Right ventricle myocardium inferior (tissue), 1 donor: ENCODE results near the gene PNPLA8. TPM values are rescaled to one million over a fixed set of nuclear protein-coding genes. Genes with fewer than 3 reads are reported as not detected.
"Not testable (repeated sequence)": the region's sequence is repeated elsewhere in the genome, so short reads cannot be mapped to it uniquely, and the experiment has no call there.

Experiments
- ATAC-seq: fragments of 200-7000 bp; cut with Tn5 transposase; one replicate; pipeline ENCODE4 v1.9.1; 2020; ENCODE audit warnings: mild to moderate bottlenecking, moderate library complexity
- DNase-seq: peaks from one replicate; pipeline ENCODE4 v3.0.0; 2021; ENCODE audit errors: missing footprints
- intact Hi-C: fragments of 100-400 bp; cut with DNase I; formaldehyde crosslinking; loops from one replicate; pipeline ENCODE4 v1.11.0; 2022
- long read RNA-seq: library from polyadenylated mRNA; unstranded; transcript quantifications from one replicate; pipeline ENCODE4 v2.0.0, GENCODE V29; 2021
- total RNA-seq: library from RNA; stranded (reverse); fragmentation: NEBNext Ultra II Directional; extraction: Animal tissue kit (Norgen Biotek cat#: 25700); gene quantifications from one replicate; pipeline ENCODE4 v1.2.1, GENCODE V29; 2021
- donor health status: DM: no; HTN: yes; CAD: no; lungs with severe emphysema.

The PNPLA8 gene
- 31.1 TPM for total RNA-seq
- long read RNA-seq, transcript PNPLA8-206 (10 exons, 3,462 nt): major isoform, 22 of 39 reads
- long read RNA-seq, transcript PNPLA8-201 (11 exons, 3,490 nt): minor isoform, 10 of 39 reads
- long read RNA-seq, partial matches to known transcripts: 3 of 39 reads
- long read RNA-seq, other reads (novel, unspliced or antisense): 3 of 39 reads

GRCh38 chr7:108525985-108526767 lies at the start of gene PNPLA8:
Gene PNPLA8 (minus strand): TSS chr7:108526135. CDS start chr7:108515491, 10,644 bp downstream.
- ATAC-seq (peak; percentile 97), DNase-seq (peak; percentile 100)
- intact Hi-C loops: loop anchor here (1.0 kb wide), 1 partner anchor 43 kb away; the partner anchor contains the start of genes DNAJB9 and THAP5

GRCh38 chr7:108575156-108575555 lies 49.2 kb upstream of the PNPLA8 start:
- ATAC-seq: no peak
- intact Hi-C loops: no loop called here
- DNase-seq: no peak

- intact Hi-C loops: no loop called here
- DNase-seq (no peak), ATAC-seq (no peak)
Measured at GRCh38 chr7:108572480-108572879, 46.5 kb upstream of the PNPLA8 start.

- peak; percentile 17 for ATAC-seq
- intact Hi-C loops: no loop called here
- DNase-seq: no peak
Measured at GRCh38 chr7:108570146-108570755, 44.3 kb upstream of the PNPLA8 start.

GRCh38 chr7:108569381-108570145 lies 43.6 kb upstream of the PNPLA8 start, which contains the start of the genes DNAJB9 and THAP5:
Gene DNAJB9 (plus strand): TSS chr7:108569874. CDS start chr7:108571727, 1,853 bp downstream.
Gene THAP5 (minus strand): TSS chr7:108569706. CDS start chr7:108569569, 137 bp downstream.
- intact Hi-C loops: loop anchor here (1.0 kb wide), 1 partner anchor 43 kb away; the partner anchor contains the start of gene PNPLA8
- peak; percentile 100 for DNase-seq
- ATAC-seq: peak; percentile 99

- intact Hi-C loops: loop anchor here (1.0 kb wide), 1 partner anchor 43 kb away; the partner anchor contains the start of gene PNPLA8
- DNase-seq (no peak), ATAC-seq (no peak)
Measured at GRCh38 chr7:108568801-108569380, 43.0 kb upstream of the PNPLA8 start.

GRCh38 chr7:108565987-108566386 lies 40.1 kb upstream of the PNPLA8 start:
- intact Hi-C loops: no loop called here
- no peak for ATAC-seq
- no peak for DNase-seq

- no peak for ATAC-seq
- DNase-seq: no peak
- intact Hi-C loops: no loop called here
Measured at GRCh38 chr7:108561047-108561619, 35.2 kb upstream of the PNPLA8 start.

GRCh38 chr7:108559253-108559652 lies 33.3 kb upstream of the PNPLA8 start:
- intact Hi-C loops: no loop called here

GRCh38 chr7:108557617-108558016 lies 31.7 kb upstream of the PNPLA8 start:
- intact Hi-C loops: no loop called here
- no peak for ATAC-seq

More at GRCh38 chr7:108559253-108559652, 33.3 kb upstream of the PNPLA8 start:
- no peak for ATAC-seq
- no peak for DNase-seq

GRCh38 chr7:108557191-108557590 lies 31.3 kb upstream of the PNPLA8 start:
- ATAC-seq (no peak), DNase-seq (no peak)
- intact Hi-C loops: no loop called here

More at GRCh38 chr7:108557617-108558016, 31.7 kb upstream of the PNPLA8 start:
- no peak for DNase-seq

- ATAC-seq, intact Hi-C loops, DNase-seq: not testable (repeated sequence)
Measured at GRCh38 chr7:108556665-108557064, 30.7 kb upstream of the PNPLA8 start.

- DNase-seq, ATAC-seq, intact Hi-C loops: not testable (repeated sequence)
Measured at GRCh38 chr7:108548141-108548896, 22.4 kb upstream of the PNPLA8 start.

GRCh38 chr7:108541478-108541877 lies 15.5 kb upstream of the PNPLA8 start:
- intact Hi-C loops: no loop called here
- DNase-seq: no peak
- no peak for ATAC-seq

- ATAC-seq, intact Hi-C loops, DNase-seq: not testable (repeated sequence)
Measured at GRCh38 chr7:108538685-108539084, 12.8 kb upstream of the PNPLA8 start.

GRCh38 chr7:108538236-108538635 lies 12.3 kb upstream of the PNPLA8 start:
- DNase-seq, ATAC-seq, intact Hi-C loops: not testable (repeated sequence)

- intact Hi-C loops: no loop called here
- no peak for DNase-seq
- no peak for ATAC-seq
Measured at GRCh38 chr7:108537229-108537628, 11.3 kb upstream of the PNPLA8 start.
